Hepatocyte (in vitro differentiated cells): ENCODE measurements around the gene WLS.

Experiments
- CTCF ChIP-seq: fragments of 200-600 bp; sonication (generic); IDR thresholded peaks from 2 replicates; pipeline ENCODE4 v1.5.1; 2016; ENCODE audit warnings: antibody characterized with exemption, mild to moderate bottlenecking; ENCODE audit not compliant: poor library complexity
- EZH2 ChIP-seq: fragments of 200-600 bp; sonication (generic); IDR thresholded peaks from 2 replicates; pipeline ENCODE4 v1.6.1; 2016; ENCODE audit warnings: antibody characterized with exemption, mild to moderate bottlenecking, borderline replicate concordance
- EZH2phosphoT487 ChIP-seq: fragments of 200-600 bp; sonication (generic); IDR thresholded peaks from one replicate; pipeline ENCODE4 v1.6.1; 2018; ENCODE audit warnings: antibody characterized with exemption, mild to moderate bottlenecking, low read depth, moderate library complexity; ENCODE audit not compliant: unreplicated experiment, severe bottlenecking

- TF ChIP-seq CTCF: no peak
- TF ChIP-seq EZH2phosphoT487: no peak
- TF ChIP-seq EZH2: no peak
Observed at GRCh38 chr1:68173936-68174737, 58.2 kb downstream of the WLS start.
